ENCODE results near the gene METTL27. TPM values are rescaled to one million over a fixed set of nuclear protein-coding genes. Genes with fewer than 3 reads are reported as not detected.

Gene METTL27
- total RNA-seq, 2 experiments from 2014 or later: 2.1 to 2.2 TPM

- no peaks in the 10 kb centered on the region for H3K4me1 Mint-ChIP-seq
- POLR2A ChIA-PET: no interaction called here
- no peaks in the 10 kb centered on the region for H3K36me3 Mint-ChIP-seq (ENCODE audit: low read depth)
Measured at GRCh38 chr7:73880755-73881328, 38.5 kb upstream of the METTL27 start.

DNA sequence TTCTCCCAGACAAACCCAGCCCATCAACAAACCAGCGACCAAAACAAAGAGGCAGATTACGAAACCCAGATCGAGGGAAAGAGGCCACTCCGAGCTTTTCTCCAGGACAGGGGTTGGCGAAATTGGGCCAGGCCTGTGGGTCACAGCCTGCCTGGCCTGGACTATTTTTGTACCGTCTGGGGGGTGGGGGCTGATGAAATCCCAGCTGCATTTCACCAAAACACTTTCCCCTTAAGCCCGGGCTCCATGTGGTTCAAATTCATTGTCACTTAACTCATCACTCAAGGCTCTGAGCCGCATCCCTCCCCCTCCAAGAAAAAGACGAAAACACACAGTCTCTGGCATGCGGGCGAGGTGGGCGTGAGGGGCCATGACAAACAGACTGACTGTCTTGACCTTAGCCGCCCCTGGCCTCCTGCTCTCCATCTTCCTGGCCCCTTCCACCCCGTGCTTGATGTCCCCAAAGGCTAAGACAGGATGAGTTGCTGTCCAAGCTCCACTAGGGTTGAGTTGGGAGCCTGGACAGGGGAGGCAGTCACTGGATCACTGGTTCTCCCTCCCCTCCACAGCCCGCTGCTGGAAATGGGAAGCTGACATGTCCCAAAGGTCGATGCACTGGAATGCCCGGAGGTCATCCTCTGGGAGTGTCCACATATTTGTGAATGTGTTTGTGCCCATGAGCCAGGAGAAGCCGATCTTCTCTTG lies 37.8 kb upstream of the METTL27 start:
- no peak for DNase-seq
- H3K9me3 Mint-ChIP-seq (ENCODE audit: low read depth): no peaks in the 10 kb centered on the region
- CTCF ChIA-PET: interaction anchor here (0.6 kb wide), 1 partner anchor 233 kb away, joined by 3 read pairs; no protein-coding TSS in a partner anchor
- intact Hi-C loops (cut with DNase I, micrococcal nuclease): loop anchor here in 1 of 2 experiments (10.0 kb wide), 1 partner anchor 505 kb away; no protein-coding TSS in a partner anchor
- H3K27me3 Mint-ChIP-seq: no peaks in the 10 kb centered on the region
- no peak for ATAC-seq
- POLR2A ChIA-PET: no interaction called here
- no peaks in the 10 kb centered on the region for H3K36me3 Mint-ChIP-seq (ENCODE audit: low read depth)
- no peak overlapping the region for H3K4me3 Mint-ChIP-seq
- no peak overlapping the region for H3K27ac Mint-ChIP-seq
- no peaks in the 10 kb centered on the region for H3K4me1 Mint-ChIP-seq

More at GRCh38 chr7:73880755-73881328, 38.5 kb upstream of the METTL27 start:
- Mint-ChIP-seq H3K27ac (no peak overlapping the region), H3K9me3 (ENCODE audit: low read depth) (no peaks in the 10 kb centered on the region), H3K27me3 (no peaks in the 10 kb centered on the region), H3K4me3 (no peak overlapping the region)
- intact Hi-C loops (cut with DNase I, micrococcal nuclease): no loop called here
- ATAC-seq (no peak), DNase-seq (no peak)
- CTCF ChIA-PET: interaction anchor here (0.5 kb wide), 1 partner anchor 62 kb away, joined by 3 read pairs; no protein-coding TSS in a partner anchor

GRCh38 chr7:73876973-73877372 lies 34.7 kb upstream of the METTL27 start:
- intact Hi-C loops (cut with DNase I, micrococcal nuclease): loop anchor here in 1 of 2 experiments (10.0 kb wide), 1 partner anchor 508 kb away; no protein-coding TSS in a partner anchor
- ChIA-PET CTCF (no interaction called here), POLR2A (no interaction called here)
- DNase-seq (no peak), ATAC-seq (no peak)
- Mint-ChIP-seq H3K36me3 (ENCODE audit: low read depth) (no peaks in the 10 kb centered on the region), H3K27ac (no peak overlapping the region), H3K4me1 (no peaks in the 10 kb centered on the region), H3K4me3 (no peak overlapping the region), H3K27me3 (no peaks in the 10 kb centered on the region), H3K9me3 (ENCODE audit: low read depth) (no peaks in the 10 kb centered on the region)

GRCh38 chr7:73876361-73876760 lies 34.0 kb upstream of the METTL27 start:
- no peak for ATAC-seq
- H3K9me3 Mint-ChIP-seq (ENCODE audit: low read depth): no peaks in the 10 kb centered on the region
- H3K27me3 Mint-ChIP-seq: no peaks in the 10 kb centered on the region
- no peak overlapping the region for H3K4me3 Mint-ChIP-seq
- H3K36me3 Mint-ChIP-seq (ENCODE audit: low read depth): no peaks in the 10 kb centered on the region
- POLR2A ChIA-PET: no interaction called here
- no peaks in the 10 kb centered on the region for H3K4me1 Mint-ChIP-seq
- CTCF ChIA-PET: no interaction called here
- intact Hi-C loops (cut with DNase I, micrococcal nuclease): loop anchor here in 1 of 2 experiments (10.0 kb wide), 1 partner anchor 508 kb away; no protein-coding TSS in a partner anchor
- no peak overlapping the region for H3K27ac Mint-ChIP-seq
- DNase-seq: no peak

DNA sequence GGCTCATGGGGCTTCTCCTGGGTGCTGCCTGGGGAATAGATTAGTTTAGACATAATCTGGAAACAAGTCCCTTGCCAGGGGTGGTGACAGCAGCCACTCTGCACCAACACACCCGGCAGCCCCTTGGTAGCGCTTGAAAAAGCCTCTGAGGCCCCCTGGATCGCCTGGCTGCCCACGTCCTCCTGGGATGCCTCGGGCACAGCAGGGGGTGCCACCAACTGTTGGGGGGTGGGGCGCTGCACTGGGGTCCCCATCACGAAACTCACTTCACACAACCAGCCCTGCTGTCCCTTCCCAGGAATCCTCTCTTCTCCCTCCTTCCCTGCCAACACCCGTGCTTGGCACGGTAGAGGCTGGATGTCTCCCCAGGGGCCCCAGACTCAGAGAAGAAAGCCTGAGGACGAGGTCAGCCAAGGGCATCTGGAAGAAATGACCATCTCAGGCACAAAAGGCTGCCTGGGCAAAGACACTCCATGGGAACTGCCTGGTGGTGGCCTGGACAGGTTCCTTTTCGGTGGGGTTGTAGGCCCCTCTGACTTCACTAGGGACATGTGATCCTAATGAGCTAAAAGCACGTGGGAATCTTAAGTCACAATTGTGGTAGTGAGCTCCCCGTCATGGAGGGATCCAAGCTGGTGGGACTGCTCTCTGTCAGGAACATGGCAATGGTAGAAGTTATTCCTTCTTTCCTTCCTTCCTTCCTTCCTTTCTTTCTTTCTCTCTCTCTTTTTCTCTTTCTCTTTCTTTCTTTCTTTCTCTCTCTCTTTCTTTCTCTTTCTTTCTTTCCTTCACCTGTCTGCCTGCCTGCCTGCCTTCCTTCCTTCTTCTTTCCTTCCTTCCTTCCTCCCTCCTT lies 30.0 kb upstream of the METTL27 start:
- ChIA-PET CTCF (no interaction called here), POLR2A (no interaction called here)
- no peak overlapping the region for H3K4me3 Mint-ChIP-seq
- intact Hi-C loops (cut with DNase I, micrococcal nuclease): loop anchor here in 1 of 2 experiments (10.0 kb wide), 1 partner anchor 513 kb away; no protein-coding TSS in a partner anchor
- no peak overlapping the region for H3K27ac Mint-ChIP-seq
- H3K9me3 Mint-ChIP-seq (ENCODE audit: low read depth): no peaks in the 10 kb centered on the region
- no peak for DNase-seq
- ATAC-seq: no peak
- H3K4me1 Mint-ChIP-seq: no peaks in the 10 kb centered on the region
- no peaks in the 10 kb centered on the region for H3K27me3 Mint-ChIP-seq
- no peaks in the 10 kb centered on the region for H3K36me3 Mint-ChIP-seq (ENCODE audit: low read depth)

DNA sequence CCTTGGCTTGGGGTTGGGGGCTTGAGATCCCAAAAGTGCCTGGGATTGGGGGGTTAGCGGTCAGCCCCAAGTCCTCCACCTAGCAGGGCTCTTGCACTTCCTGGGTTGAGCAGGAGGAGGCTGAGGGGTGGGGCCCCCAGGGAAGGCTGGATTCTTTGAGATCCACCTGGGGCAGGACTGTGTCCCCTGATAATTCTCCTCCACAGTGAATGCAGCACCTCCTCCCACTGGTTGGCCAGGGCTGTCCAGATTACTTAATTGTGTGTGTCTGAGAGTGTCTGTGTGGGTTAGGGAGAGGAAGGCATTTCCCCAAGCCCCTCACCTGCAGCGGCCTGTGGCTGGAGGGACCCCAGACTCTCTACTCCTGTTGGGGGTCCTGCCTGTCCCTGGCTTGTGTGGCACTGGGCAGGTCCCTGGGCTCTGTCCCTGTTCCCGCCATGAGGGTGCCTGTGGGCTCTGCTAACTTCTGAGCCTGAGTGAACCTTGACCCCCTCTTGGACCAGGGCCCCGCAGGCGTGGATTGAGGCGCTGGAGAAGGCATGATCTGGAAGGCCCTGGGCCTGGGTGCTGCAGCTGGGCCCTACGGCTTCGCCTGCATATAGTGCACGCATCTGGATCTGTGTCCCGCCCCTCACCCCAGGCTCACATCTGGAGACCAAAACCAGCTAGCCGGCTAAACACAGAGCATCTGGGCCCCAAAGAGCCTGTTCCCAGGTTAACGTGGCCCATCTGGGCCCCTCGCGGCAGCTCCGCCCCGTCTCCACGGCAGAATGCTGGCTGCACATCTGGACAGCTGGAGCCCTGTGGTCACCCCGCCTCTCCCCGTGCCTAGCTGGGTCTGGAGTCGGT lies 29.1 kb upstream of the METTL27 start:
- no peak overlapping the region for H3K4me3 Mint-ChIP-seq
- H3K36me3 Mint-ChIP-seq (ENCODE audit: low read depth): no peaks in the 10 kb centered on the region
- no peak for ATAC-seq
- no peaks in the 10 kb centered on the region for H3K9me3 Mint-ChIP-seq (ENCODE audit: low read depth)
- CTCF ChIA-PET: no interaction called here
- H3K4me1 Mint-ChIP-seq: no peaks in the 10 kb centered on the region
- H3K27ac Mint-ChIP-seq: no peak overlapping the region
- no peak for DNase-seq
- intact Hi-C loops (cut with DNase I, micrococcal nuclease): loop anchor here in 1 of 2 experiments (10.0 kb wide), 1 partner anchor 513 kb away; no protein-coding TSS in a partner anchor
- no peaks in the 10 kb centered on the region for H3K27me3 Mint-ChIP-seq
- POLR2A ChIA-PET: interaction anchor here (0.6 kb wide), 1 partner anchor 99 kb away, joined by 4 read pairs; no protein-coding TSS in a partner anchor

DNA sequence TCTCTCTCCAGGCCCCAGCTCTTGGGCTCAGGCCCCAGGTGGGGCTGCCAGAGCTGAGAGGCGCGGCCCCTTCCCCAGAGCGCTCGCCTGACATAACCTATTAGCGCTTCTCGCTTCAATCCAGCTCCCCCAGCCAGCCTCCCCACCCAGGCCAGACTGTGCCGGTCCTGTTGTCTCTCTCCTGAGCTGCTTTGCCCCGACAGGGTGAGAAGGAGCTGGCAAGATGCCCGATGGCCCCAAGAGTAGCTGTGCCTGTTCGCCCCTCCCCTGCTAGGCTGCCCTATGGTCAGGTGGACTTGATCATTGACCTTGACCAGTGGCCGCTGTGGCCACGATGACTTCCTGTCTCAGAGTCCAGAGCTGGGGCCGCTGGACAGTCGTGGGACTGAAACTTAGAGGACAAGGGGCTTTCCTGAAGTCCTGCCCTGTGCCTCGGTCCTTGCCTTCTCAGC lies 27.8 kb upstream of the METTL27 start:
- intact Hi-C loops (cut with DNase I, micrococcal nuclease): loop anchor here in 1 of 2 experiments (10.0 kb wide), 1 partner anchor 515 kb away; no protein-coding TSS in a partner anchor
- no peaks in the 10 kb centered on the region for H3K36me3 Mint-ChIP-seq (ENCODE audit: low read depth)
- H3K4me3 Mint-ChIP-seq: no peak overlapping the region
- POLR2A ChIA-PET: no interaction called here
- DNase-seq (no peak), ATAC-seq (no peak)
- H3K4me1 Mint-ChIP-seq: no peaks in the 10 kb centered on the region
- H3K27ac Mint-ChIP-seq: no peak overlapping the region
- H3K27me3 Mint-ChIP-seq: no peaks in the 10 kb centered on the region
- CTCF ChIA-PET: no interaction called here
- H3K9me3 Mint-ChIP-seq (ENCODE audit: low read depth): no peaks in the 10 kb centered on the region

DNA sequence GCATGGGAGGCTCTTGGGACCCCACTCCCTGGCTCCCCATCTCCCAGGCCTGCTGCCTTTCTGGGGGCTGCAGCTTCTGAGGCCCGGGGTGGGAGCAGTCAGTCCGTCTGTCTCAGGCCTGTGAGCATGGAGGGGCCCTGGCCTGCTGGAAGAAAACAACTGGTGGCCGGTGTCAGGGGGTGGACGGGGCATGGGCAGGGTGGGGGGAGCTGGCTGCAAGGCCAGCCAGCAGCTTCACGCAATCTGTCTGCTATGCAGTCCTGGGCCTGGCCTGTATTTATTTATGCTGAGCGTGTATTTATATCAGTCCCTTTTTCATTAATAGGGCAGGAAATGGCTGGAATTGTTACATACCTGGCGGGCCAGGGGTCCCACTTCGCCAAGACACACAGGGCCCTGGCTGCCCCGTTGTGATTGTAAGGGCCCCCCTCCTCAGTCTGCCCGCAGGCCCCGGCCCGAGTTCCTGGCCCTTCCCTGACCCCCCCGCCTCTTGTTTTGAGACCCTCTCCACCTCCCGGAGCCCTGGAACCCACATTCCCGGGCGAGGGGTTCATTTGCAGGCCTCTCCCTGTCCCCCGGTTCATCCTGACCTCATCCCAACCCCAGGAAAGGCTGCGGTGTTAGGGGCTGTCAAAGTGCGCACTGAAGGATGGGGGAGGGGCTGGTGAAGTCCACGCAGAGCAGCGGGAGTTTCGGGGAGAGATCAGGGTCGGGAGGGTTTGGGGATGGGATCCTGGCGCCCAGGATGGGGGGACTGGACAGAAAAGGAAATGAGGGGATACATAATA lies 26.9 kb upstream of the METTL27 start:
- CTCF ChIA-PET: interaction anchor here (0.5 to 1.2 kb wide), 2 partner anchors 55 to 117 kb away, joined by 3 read pairs; no protein-coding TSS in a partner anchor

GRCh38 chr7:73866446-73866767 lies 24.1 kb upstream of the METTL27 start:
- POLR2A ChIA-PET: no interaction called here
- no peaks in the 10 kb centered on the region for H3K27me3 Mint-ChIP-seq
- intact Hi-C loops (cut with DNase I, micrococcal nuclease): loop anchor here (1.0 to 2.0 kb wide), 3 partner anchors 113 to 161 kb away; no protein-coding TSS in a partner anchor
- no peaks in the 10 kb centered on the region for H3K9me3 Mint-ChIP-seq (ENCODE audit: low read depth)
- ATAC-seq: no peak
- no peak for DNase-seq
- no peaks in the 10 kb centered on the region for H3K36me3 Mint-ChIP-seq (ENCODE audit: low read depth)
- H3K4me1 Mint-ChIP-seq: no peaks in the 10 kb centered on the region
- CTCF ChIA-PET: interaction anchor here (1.0 kb wide), 1 partner anchor 158 kb away, joined by 3 read pairs; no protein-coding TSS in a partner anchor
- H3K27ac Mint-ChIP-seq: no peak overlapping the region
- no peak overlapping the region for H3K4me3 Mint-ChIP-seq

More for the DNA sequence above, 26.9 kb upstream of the METTL27 start:
- Mint-ChIP-seq H3K27me3 (no peaks in the 10 kb centered on the region), H3K9me3 (ENCODE audit: low read depth) (no peaks in the 10 kb centered on the region), H3K4me3 (no peak overlapping the region), H3K4me1 (no peaks in the 10 kb centered on the region), H3K27ac (no peak overlapping the region), H3K36me3 (ENCODE audit: low read depth) (no peaks in the 10 kb centered on the region)
- ATAC-seq (no peak), DNase-seq (no peak)
- intact Hi-C loops (cut with DNase I, micrococcal nuclease): no loop called here
- POLR2A ChIA-PET: no interaction called here

GRCh38 chr7:73865738-73866445 lies 23.6 kb upstream of the METTL27 start:
- Mint-ChIP-seq H3K4me1 (no peaks in the 10 kb centered on the region), H3K9me3 (ENCODE audit: low read depth) (no peaks in the 10 kb centered on the region), H3K36me3 (ENCODE audit: low read depth) (no peaks in the 10 kb centered on the region), H3K4me3 (no peak overlapping the region), H3K27me3 (no peaks in the 10 kb centered on the region), H3K27ac (no peak overlapping the region)
- ATAC-seq: peak; percentile 36
- ChIA-PET POLR2A (no interaction called here), CTCF (interaction anchor here (0.8 to 1.0 kb wide), 2 partner anchors 94 to 158 kb away, joined by 3 to 5 read pairs; no protein-coding TSS in a partner anchor)
- intact Hi-C loops (cut with DNase I, micrococcal nuclease): loop anchor here (1.0 to 2.0 kb wide), 3 partner anchors 113 to 161 kb away; no protein-coding TSS in a partner anchor
- DNase-seq: peak; percentile 48

Data from activated CD4-positive, alpha-beta T cell treated with anti-CD3 and anti-CD28 coated beads for 36 hours (primary cell).